ENCODE measurements around the gene KLHL3. TPM values are rescaled to one million over a fixed set of nuclear protein-coding genes. Genes with fewer than 3 reads are reported as not detected.

Gene KLHL3
- total and polyA plus RNA-seq, 9 of the 15 experiments (the other 6 are each of a cell fraction or from before 2014, with no cell fraction given) = under 0.01 to 1.5 (median 0.22) TPM

- TF ChIP-seq MLLT1 (IDR thresholded peaks at IDR 0.05) (peak; percentile 12 to 17; a peak in 2 of 4 replicates), EP400 (IDR thresholded peaks at IDR 0.05) (peak; percentile 97), STAT5B (CRISPR knock-in tag; IDR thresholded peaks at IDR 0.05) (no peak), SFPQ (IDR thresholded peaks at IDR 0.05; ENCODE audit: low read depth, low read length) (no peak), CSDE1 (IDR thresholded peaks at IDR 0.05) (no peak)
Measured at GRCh38 chr5:137754188-137754960, 18.5 kb upstream of the KLHL3 start, which contains the start of gene HNRNPA0 (continued).
